ENCODE measurements around the gene ERVW-1.
"Not testable (repeated sequence)": the region's sequence is repeated elsewhere in the genome, so short reads cannot be mapped to it uniquely, and the experiment has no call there.

ERVW-1 gene

GRCh38 chr7:92468589-92468988 is 9.2 kb downstream of the ERVW-1 start:
- DNase-seq (ENCODE audit: low read depth) = not testable (repeated sequence)

GRCh38 chr7:92466682-92467081 is 11.1 kb downstream of the ERVW-1 start:
- no peak for DNase-seq (ENCODE audit: low read depth)

GRCh38 chr7:92464515-92464914 is 13.2 kb downstream of the ERVW-1 start:
- no peak for DNase-seq (ENCODE audit: low read depth)

- DNase-seq (ENCODE audit: low read depth) = no peak
Measured at GRCh38 chr7:92462560-92462959, 15.2 kb downstream of the ERVW-1 start.

- peak; percentile 5 for DNase-seq (ENCODE audit: low read depth)
Measured at GRCh38 chr7:92461027-92462003, 16.4 kb downstream of the ERVW-1 start.

GRCh38 chr7:92460510-92460909 is 17.2 kb downstream of the ERVW-1 start:
- no peak for DNase-seq (ENCODE audit: low read depth)

- DNase-seq (ENCODE audit: low read depth) = no peak
Measured at GRCh38 chr7:92460109-92460508, 17.6 kb downstream of the ERVW-1 start.

- no peak for DNase-seq (ENCODE audit: low read depth)
Measured at GRCh38 chr7:92456236-92456635, 21.5 kb downstream of the ERVW-1 start.

- DNase-seq (ENCODE audit: low read depth) = no peak
Measured at GRCh38 chr7:92451645-92452044, 26.1 kb downstream of the ERVW-1 start.

GRCh38 chr7:92448205-92448747 is 29.5 kb downstream of the ERVW-1 start:
- peak; percentile 35 for DNase-seq (ENCODE audit: low read depth)

GRCh38 chr7:92447345-92448204 is 30.2 kb downstream of the ERVW-1 start, which contains the start of gene GATAD1:
GATAD1 (plus strand) TSS chr7:92447482; CDS start chr7:92447730, 248 bp downstream.
- DNase-seq (ENCODE audit: low read depth) = peak; percentile 68

- DNase-seq (ENCODE audit: low read depth) = no peak
Measured at GRCh38 chr7:92446869-92447344, 30.8 kb downstream of the ERVW-1 start.

GRCh38 chr7:92442720-92443119 is 35.0 kb downstream of the ERVW-1 start:
- DNase-seq (ENCODE audit: low read depth) = not testable (repeated sequence)

GRCh38 chr7:92437956-92438491 is 39.7 kb downstream of the ERVW-1 start:
- DNase-seq (ENCODE audit: low read depth) = no peak

- DNase-seq (ENCODE audit: low read depth) = no peak
Measured at GRCh38 chr7:92436612-92437445, 40.9 kb downstream of the ERVW-1 start.

- DNase-seq (ENCODE audit: low read depth) = no peak
Measured at GRCh38 chr7:92435542-92435941, 42.2 kb downstream of the ERVW-1 start.

- no peak for DNase-seq (ENCODE audit: low read depth)
Measured at GRCh38 chr7:92433019-92433418, 44.7 kb downstream of the ERVW-1 start.

GRCh38 chr7:92432299-92432946 is 45.3 kb downstream of the ERVW-1 start:
- no peak for DNase-seq (ENCODE audit: low read depth)

GRCh38 chr7:92427193-92427592 is 50.6 kb downstream of the ERVW-1 start:
- DNase-seq (ENCODE audit: low read depth) = no peak

GRCh38 chr7:92425311-92425947 is 52.3 kb downstream of the ERVW-1 start:
- DNase-seq (ENCODE audit: low read depth) = no peak

All from stimulated activated CD4-positive, alpha-beta T cell treated with anti-CD3 and anti-CD28 coated beads, Interleukin-2, amount 100 ng/mL, for 4 hours (primary cell).